IMR-90 (cell line): Measurements from ENCODE around the gene PYGL. TPM values are rescaled to one million over a fixed set of nuclear protein-coding genes. Genes with fewer than 3 reads are reported as not detected.
"Not testable (repeated sequence)": the region's sequence is repeated elsewhere in the genome, so short reads cannot be mapped to it uniquely, and the experiment has no call there.

Experiments used
- ATAC-seq: fragments of 200-7000 bp; cut with Tn5 transposase; 2 replicates; pipeline ENCODE4 v1.9.1; 2020; ENCODE audit warnings: low read depth, mild to moderate bottlenecking, moderate library complexity
- BruUV-seq: library from RNA; stranded (reverse); fragments of 400-500 nt; replicated peaks from 2 replicates; lab custom pipeline; 2021; lab: Mats Ljungman, UMichigan
- CTCF ChIA-PET: fragments of 300-600 bp; formaldehyde crosslinking; extraction: SDS; loops from one replicate; lab custom pipeline; 2021; ENCODE audit warnings: antibody characterized with exemption; lab: Yijun Ruan, JAX
- POLR2A ChIA-PET: fragments of 300-600 bp; sonication (Branson Sonifier 250); formaldehyde crosslinking; loops from one replicate; lab custom pipeline; 2022; ENCODE audit warnings: antibody characterized with exemption; ENCODE audit not compliant: unreplicated experiment; lab: Charles Lee
- DNase-seq: peaks from one replicate; pipeline ENCODE4 v3.0.0; 2013
- H2AFZ ChIP-seq: replicated peaks from 2 replicates; pipeline ENCODE3; 2013; ENCODE audit warnings: low read length, mild to moderate bottlenecking; ENCODE audit not compliant: poor library complexity
- H2AK5ac ChIP-seq: 2 replicates; pipeline ENCODE4 v1.6.1; 2013; ENCODE audit warnings: low read depth, low read length, inconsistent platforms
- H2AK9ac ChIP-seq: replicated peaks from 2 replicates; pipeline ENCODE3; 2013; ENCODE audit warnings: mild to moderate bottlenecking, low read depth, low read length, moderate library complexity; ENCODE audit not compliant: poor library complexity
- H2BK120ac ChIP-seq: 2 replicates; pipeline ENCODE4 v1.6.1; 2013; ENCODE audit warnings: low read depth, low read length, inconsistent platforms
- H2BK15ac ChIP-seq: 3 replicates; pipeline ENCODE4 v1.6.1; 2013; ENCODE audit warnings: low read depth, low read length, inconsistent platforms
- H2BK20ac ChIP-seq: 2 replicates; pipeline ENCODE4 v1.6.1; 2013; ENCODE audit warnings: low read depth, mild to moderate bottlenecking, inconsistent platforms, low read length, moderate library complexity
- H2BK5ac ChIP-seq: 2 replicates; pipeline ENCODE4 v1.6.1; 2013; ENCODE audit warnings: mild to moderate bottlenecking, low read depth, low read length, inconsistent platforms; ENCODE audit not compliant: poor library complexity, severe bottlenecking
- H3K14ac ChIP-seq: replicated peaks from 2 replicates; pipeline ENCODE4 v1.6.1; 2013; ENCODE audit warnings: low read depth, low read length, inconsistent platforms
- H3K18ac ChIP-seq: 2 replicates; pipeline ENCODE4 v1.6.1; 2013; ENCODE audit warnings: low read depth, low read length, control low read depth
- H3K23ac ChIP-seq: 2 replicates; pipeline ENCODE4 v1.6.1; 2013; ENCODE audit warnings: low read depth, low read length, inconsistent platforms
- H3K27ac ChIP-seq: 2 replicates; pipeline ENCODE4 v1.5.1; 2013; ENCODE audit warnings: mild to moderate bottlenecking, control low read depth, low read length; ENCODE audit not compliant: insufficient read depth
- H3K27me3 ChIP-seq: 2 replicates; pipeline ENCODE4 v1.6.1; 2013; ENCODE audit warnings: low read length; ENCODE audit not compliant: control insufficient read depth, insufficient read depth
- H3K36me3 ChIP-seq: 2 replicates; pipeline ENCODE4 v1.6.1; 2013; ENCODE audit warnings: low read length, mixed read lengths; ENCODE audit not compliant: control insufficient read depth, insufficient read depth
- H3K4ac ChIP-seq: 2 replicates; pipeline ENCODE4 v1.6.1; 2013; ENCODE audit warnings: low read depth, low read length, inconsistent platforms
- H3K4me1 ChIP-seq: 2 replicates; pipeline ENCODE4 v1.6.1; 2013; ENCODE audit warnings: low read length, mixed read lengths; ENCODE audit not compliant: control insufficient read depth, insufficient read depth
- H3K4me2 ChIP-seq: 2 replicates; pipeline ENCODE4 v1.6.1; 2013; ENCODE audit warnings: low read depth, mild to moderate bottlenecking, control low read depth, low read length, moderate library complexity
- H3K4me3 ChIP-seq: 2 replicates; pipeline ENCODE4 v1.5.1; 2013; ENCODE audit warnings: low read depth, mild to moderate bottlenecking, control low read depth, low read length, moderate library complexity; ENCODE audit not compliant: insufficient read depth
- H3K56ac ChIP-seq: 2 replicates; pipeline ENCODE4 v1.6.1; 2013; ENCODE audit warnings: low read length, inconsistent platforms; ENCODE audit not compliant: insufficient read depth; ENCODE audit errors: extremely low read depth
- H3K79me1 ChIP-seq, 2 experiments: 2 replicates each; pipeline ENCODE4 v1.6.1; 2013; ENCODE audit warnings: low read length in 2 of 2, inconsistent platforms in 1 of 2, low read depth in 1 of 2
- H3K9ac ChIP-seq: 2 replicates; pipeline ENCODE4 v1.6.1; 2013; ENCODE audit warnings: low read depth, low read length, control low read depth
- H3K9me1 ChIP-seq: 2 replicates; pipeline ENCODE4 v1.6.1; 2013; ENCODE audit warnings: low read length, inconsistent platforms; ENCODE audit not compliant: insufficient read depth
- H3K9me3 ChIP-seq: 2 replicates; pipeline ENCODE4 v1.6.1; 2013; ENCODE audit warnings: low read length; ENCODE audit not compliant: control insufficient read depth, insufficient read depth
- H4K20me1 ChIP-seq: 2 replicates; pipeline ENCODE4 v1.6.1; 2013; ENCODE audit warnings: low read length, inconsistent platforms; ENCODE audit not compliant: insufficient read depth
- H4K5ac ChIP-seq: 2 replicates; pipeline ENCODE4 v1.6.1; 2013; ENCODE audit warnings: mild to moderate bottlenecking, low read depth, low read length, control low read depth
- H4K8ac ChIP-seq, 2 experiments: 2 replicates each; pipeline ENCODE4 v1.6.1; 2013; ENCODE audit warnings: low read depth in 2 of 2, low read length in 2 of 2, control low read depth in 1 of 2, inconsistent platforms in 1 of 2
- H4K91ac ChIP-seq: 2 replicates; pipeline ENCODE4 v1.6.1; 2013; ENCODE audit warnings: low read depth, low read length, inconsistent platforms; ENCODE audit not compliant: insufficient read depth
- ELK1 ChIP-seq: fragments of 150-350 bp; IDR thresholded peaks from 2 replicates; pipeline ENCODE4 v1.6.1; 2016; ENCODE audit warnings: low read depth, mild to moderate bottlenecking, low read length, moderate library complexity, borderline replicate concordance
- WGBS, 2 experiments: methylation state at CpG; one replicate each; pipeline versions ENCODE4 v1.1.5 to v1.1.7; 2013; ENCODE audit warnings: missing lambda C conversion rate in 2 of 2; ENCODE audit not compliant: insufficient read length in 1 of 2; ENCODE audit errors: extremely low coverage in 2 of 2; 5-methylcytosine and 5-hydroxymethylcytosine counted together
- dilution Hi-C: fragments of 300-500 bp; cut with HindIII; formaldehyde crosslinking; loops from one replicate; pipeline ENCODE4 v1.14.3; 2018; ENCODE audit warnings: low sequenced_read_pairs; ENCODE audit not compliant: unreplicated experiment
- in situ Hi-C: fragments of 300-500 bp; cut with MboI; formaldehyde crosslinking; loops from 3 replicates; pipeline ENCODE4 v1.14.3; 2019; ENCODE audit warnings: low sequenced_read_pairs, inconsistent platforms, mixed read lengths
- intact Hi-C: fragments of 100-400 bp; cut with micrococcal nuclease; formaldehyde crosslinking; loops from 2 replicates; pipeline ENCODE4 v1.10.0; 2022
- polyA plus RNA-seq, 3 experiments: library from polyadenylated mRNA; depleted of rRNA; stranded (reverse); fragments of >200 nt; gene quantifications; 2 replicates each; pipeline ENCODE4 v1.2.3, GENCODE V29; 2012; ENCODE audit warnings: low replicate concordance in 1 of 3
- total RNA-seq: library from RNA; depleted of rRNA; stranded (reverse); fragments of >200 nt; gene quantifications from 2 replicates; pipeline ENCODE4 v1.2.3, GENCODE V29; 2012

PYGL gene
- total and polyA plus RNA-seq, 2 of the 4 experiments (the other 2 are of a cell fraction), result 52.3 to 70.4 TPM

DNA sequence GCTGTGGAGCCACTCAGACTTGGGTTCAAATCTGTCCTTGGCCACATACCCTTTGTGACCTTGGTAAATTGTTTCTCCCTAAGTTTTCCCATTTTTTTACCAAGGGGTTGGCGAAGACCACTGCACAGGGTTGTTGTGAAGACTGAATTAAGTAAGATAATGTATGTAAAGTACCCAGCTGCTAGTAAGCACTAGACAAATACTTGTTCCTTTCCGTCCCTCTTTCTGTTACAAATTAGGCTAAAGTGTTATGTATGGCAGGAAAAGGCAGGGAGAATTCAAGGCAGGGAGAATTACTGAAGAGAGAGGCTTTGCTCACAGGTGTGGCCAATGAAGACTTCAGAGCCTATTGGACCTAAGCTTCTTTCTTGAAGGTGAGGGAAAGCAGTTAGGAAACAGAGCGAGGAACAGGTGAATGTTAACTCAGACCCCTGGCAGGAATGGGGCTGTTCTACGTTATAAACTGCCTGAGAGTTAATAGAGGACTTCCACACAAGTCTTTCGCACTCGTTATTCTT, 46.6 kb downstream of the PYGL start:
- H3K4ac ChIP-seq, result no peak overlapping the region
- DNase-seq, result no peak
- POLR2A ChIA-PET, result no interaction called here
- no peak overlapping the region for H2AK9ac ChIP-seq
- no peaks in the 10 kb centered on the region for H3K27me3 ChIP-seq
- no peak overlapping the region for H3K14ac ChIP-seq
- H4K5ac ChIP-seq, result no peak overlapping the region
- no peak overlapping the region for H3K9ac ChIP-seq
- no peak overlapping the region for H2AK5ac ChIP-seq
- TF ChIP-seq ELK1, result no peak
- no peak overlapping the region for H3K4me3 ChIP-seq
- no peak overlapping the region for H2BK15ac ChIP-seq
- dilution Hi-C loops (no loop called here), in situ Hi-C loops (no loop called here), intact Hi-C loops (no loop called here)
- H4K20me1 ChIP-seq, result no peaks in the 10 kb centered on the region
- no TSS peak for BruUV-seq
- no CpG with 5 or more reads among the region's 6 CpGs for WGBS, 2 experiments
- no peaks in the 10 kb centered on the region for H3K9me3 ChIP-seq
- no peak overlapping the region for H3K18ac ChIP-seq
- no peak overlapping the region for H4K91ac ChIP-seq
- 0 out of 2 replicates have a peak, but pooled peaks cover 1% of the 10 kb centered on the region for H3K36me3 ChIP-seq
- H3K4me1 ChIP-seq, result no peaks in the 10 kb centered on the region
- H2BK120ac ChIP-seq, result no peak overlapping the region
- no peaks in the 10 kb centered on the region for H3K9me1 ChIP-seq
- H3K4me2 ChIP-seq, result no peak overlapping the region
- H3K23ac ChIP-seq, result no peak overlapping the region
- no peak overlapping the region for H2AFZ ChIP-seq
- H3K56ac ChIP-seq, result no peak overlapping the region
- H2BK20ac ChIP-seq, result no peak overlapping the region
- H3K27ac ChIP-seq, result no peak overlapping the region
- no peak for ATAC-seq
- no peak overlapping the region for H2BK5ac ChIP-seq
- H4K8ac ChIP-seq, result no peak overlapping the region
- CTCF ChIA-PET, result interaction anchor here (0.6 kb wide), 1 partner anchor 164 kb away, joined by 5 read pairs; no protein-coding TSS in a partner anchor
- H3K79me1 ChIP-seq, result no peaks in the 10 kb centered on the region

- H3K18ac ChIP-seq, H3K79me1 ChIP-seq, H2BK120ac ChIP-seq, H3K9me1 ChIP-seq, H3K14ac ChIP-seq, H2BK5ac ChIP-seq, H2AK9ac ChIP-seq, H3K9me3 ChIP-seq, H3K27ac ChIP-seq, H4K8ac ChIP-seq, H3K4ac ChIP-seq, H3K36me3 ChIP-seq, H3K23ac ChIP-seq, H4K20me1 ChIP-seq, H2AK5ac ChIP-seq, ATAC-seq, H3K4me2 ChIP-seq, H2BK15ac ChIP-seq, BruUV-seq, H4K5ac ChIP-seq, H4K91ac ChIP-seq, intact Hi-C loops, DNase-seq, H3K56ac ChIP-seq, H3K4me3 ChIP-seq, H3K9ac ChIP-seq, dilution Hi-C loops, H2BK20ac ChIP-seq, H3K4me1 ChIP-seq, H3K27me3 ChIP-seq, H2AFZ ChIP-seq, in situ Hi-C loops: not testable (repeated sequence)
- ChIA-PET CTCF (interaction anchor here (0.6 kb wide), 1 partner anchor 163 kb away, joined by 5 read pairs; no protein-coding TSS in a partner anchor), POLR2A (interaction anchor here (0.7 kb wide), 1 partner anchor 552 kb away, joined by 6 read pairs; no protein-coding TSS in a partner anchor)
- no CpG with 5 or more reads among the region's 1 CpG for WGBS, 2 experiments
These were observed 47.3 kb downstream of the PYGL start for GRCh38 chr14:50897005-50897404.
